Inflammatory macrophage (primary cell): Measurements from ENCODE around the gene EIF2B5.

Experiments
- DNase-seq, 2 donors: peaks; one replicate each; pipeline ENCODE4 v3.0.0-alpha.2; 2020 to 2022

The EIF2B5 gene

DNA sequence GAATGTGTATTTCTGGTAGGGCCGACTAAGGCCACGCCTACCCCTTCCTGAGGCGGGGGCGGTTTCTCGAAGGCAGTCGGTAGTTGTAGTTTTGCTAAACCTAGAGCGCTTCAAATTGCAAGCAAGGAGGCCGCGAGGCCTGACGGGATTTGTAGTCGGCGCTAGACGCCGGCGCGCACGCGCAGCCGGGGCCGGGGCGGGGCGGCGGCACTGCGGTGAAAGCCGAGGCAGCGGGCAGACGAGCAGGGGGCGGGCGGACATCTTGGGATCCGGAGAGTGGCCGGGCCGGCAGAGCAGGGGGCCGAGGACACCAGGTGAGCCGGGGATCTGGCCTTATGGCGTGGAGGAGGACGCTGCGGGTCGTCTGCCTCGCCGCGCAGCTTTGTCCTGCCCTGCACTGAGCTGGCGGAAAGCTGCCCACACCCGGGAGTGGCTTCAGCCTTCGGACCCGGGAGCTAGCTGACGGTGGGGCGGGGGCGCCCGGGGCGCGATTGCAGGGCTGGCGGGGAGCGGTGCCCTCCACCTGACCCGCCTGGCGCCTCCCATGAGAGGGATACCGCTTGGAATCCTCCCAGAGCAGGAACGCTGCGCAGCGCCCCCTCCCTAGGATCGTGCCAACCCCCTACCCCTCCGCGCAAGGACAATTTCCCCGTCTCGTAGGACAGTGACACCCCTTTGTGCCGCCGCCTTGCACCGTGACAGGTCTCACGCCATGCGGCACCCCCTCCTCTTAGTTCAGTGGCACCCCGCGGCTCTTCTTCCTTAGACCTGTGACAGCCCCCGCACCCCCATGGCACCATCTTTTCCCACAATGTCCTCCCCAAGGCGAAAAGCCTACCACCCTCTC is 39.7 kb downstream of the EIF2B5 start, which contains the start of gene AP2M1:
Gene AP2M1 (plus strand): TSS at position 210 of the 847 bp plus-strand sequence. CDS start 2,139 bp downstream, outside the sequence.
- peak; percentile 99 to 100 for DNase-seq

DNA sequence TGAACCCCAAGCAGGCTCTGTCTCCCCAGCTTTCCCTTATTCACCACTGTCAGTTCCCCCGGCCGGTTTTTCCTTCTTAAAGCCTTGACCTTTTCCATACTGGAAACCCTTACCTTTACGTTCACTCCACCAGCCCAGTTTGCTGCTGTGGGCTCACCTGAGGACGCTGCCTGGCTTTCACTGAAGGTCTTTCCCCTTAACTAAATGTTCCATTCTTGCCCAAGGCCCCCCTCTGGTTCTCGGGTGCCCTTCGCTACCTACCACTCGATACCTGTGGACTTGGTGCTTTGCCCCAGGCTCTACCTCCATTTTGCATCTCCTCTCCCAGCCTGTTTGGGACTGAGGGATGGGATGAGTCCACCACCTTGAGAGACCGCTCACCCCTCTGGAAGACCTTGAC is 40.3 kb downstream of the EIF2B5 start:
- no peak for DNase-seq

DNA sequence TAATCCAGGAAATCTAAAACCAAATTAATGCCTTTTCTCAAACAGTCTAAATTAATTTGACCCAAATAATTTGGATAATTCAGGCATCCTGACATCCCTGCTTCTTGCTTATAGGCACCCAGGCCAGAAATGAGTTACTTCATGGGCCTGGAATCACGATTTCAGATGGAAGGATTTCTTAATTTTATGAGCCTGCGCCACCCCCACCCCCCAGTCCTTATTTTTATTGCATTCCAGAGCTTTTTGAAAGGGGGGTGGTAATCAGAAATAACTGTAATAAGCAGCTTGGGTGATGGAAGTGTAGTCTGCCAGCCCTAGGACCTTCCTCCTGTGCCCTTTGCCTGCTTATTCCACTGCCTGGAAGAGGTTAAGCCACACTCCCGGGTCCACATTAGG is 40.8 kb downstream of the EIF2B5 start:
- DNase-seq, result no peak

GRCh38 chr3:184176377-184177330 is 41.5 kb downstream of the EIF2B5 start:
- DNase-seq, result peak; percentile 52

GRCh38 chr3:184177331-184177731 is 42.2 kb downstream of the EIF2B5 start:
- no peak for DNase-seq

- DNase-seq, result no peak
These were observed 42.7 kb downstream of the EIF2B5 start for GRCh38 chr3:184177767-184178306.

- DNase-seq, result peak; percentile 75 to 83
These were observed 43.5 kb downstream of the EIF2B5 start for GRCh38 chr3:184178521-184179138.

DNA sequence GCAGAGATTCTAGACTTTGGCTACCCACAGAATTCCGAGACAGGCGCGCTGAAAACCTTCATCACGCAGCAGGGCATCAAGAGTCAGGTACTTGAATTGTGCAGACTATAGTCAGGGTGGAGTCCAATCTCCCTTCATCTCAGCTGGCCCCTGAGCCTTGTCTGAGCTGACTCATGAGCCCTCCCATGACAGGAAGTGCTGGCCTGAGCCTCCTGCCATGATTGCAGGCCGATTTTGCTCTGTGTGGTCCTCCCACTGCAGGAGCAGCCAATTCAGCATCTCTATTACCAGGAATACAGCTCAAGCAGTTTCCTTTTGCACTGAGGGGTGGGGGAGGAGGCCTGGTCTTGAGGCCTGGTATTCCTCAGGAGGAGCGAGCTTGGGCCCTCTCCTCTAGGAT is 45.0 kb downstream of the EIF2B5 start:
- DNase-seq, result peak; percentile 43 to 66

DNA sequence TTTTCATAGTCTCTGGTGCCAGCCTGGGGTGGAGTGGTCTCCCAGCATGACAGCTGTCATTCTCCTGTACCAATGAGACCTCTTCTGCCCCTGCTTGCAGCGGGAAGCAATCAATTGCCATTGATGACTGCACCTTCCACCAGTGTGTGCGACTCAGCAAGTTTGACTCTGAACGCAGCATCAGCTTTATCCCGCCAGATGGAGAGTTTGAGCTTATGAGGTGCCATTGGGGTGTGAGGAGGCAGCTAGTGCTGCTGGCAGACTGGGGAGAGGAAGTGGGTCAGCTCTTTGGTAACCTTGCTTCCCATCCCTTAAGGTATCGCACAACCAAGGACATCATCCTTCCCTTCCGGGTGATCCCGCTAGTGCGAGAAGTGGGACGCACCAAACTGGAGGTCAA is 46.4 kb downstream of the EIF2B5 start:
- DNase-seq, result no peak

- no peak for DNase-seq
These were observed 48.5 kb downstream of the EIF2B5 start for GRCh38 chr3:184183679-184184078.

DNA sequence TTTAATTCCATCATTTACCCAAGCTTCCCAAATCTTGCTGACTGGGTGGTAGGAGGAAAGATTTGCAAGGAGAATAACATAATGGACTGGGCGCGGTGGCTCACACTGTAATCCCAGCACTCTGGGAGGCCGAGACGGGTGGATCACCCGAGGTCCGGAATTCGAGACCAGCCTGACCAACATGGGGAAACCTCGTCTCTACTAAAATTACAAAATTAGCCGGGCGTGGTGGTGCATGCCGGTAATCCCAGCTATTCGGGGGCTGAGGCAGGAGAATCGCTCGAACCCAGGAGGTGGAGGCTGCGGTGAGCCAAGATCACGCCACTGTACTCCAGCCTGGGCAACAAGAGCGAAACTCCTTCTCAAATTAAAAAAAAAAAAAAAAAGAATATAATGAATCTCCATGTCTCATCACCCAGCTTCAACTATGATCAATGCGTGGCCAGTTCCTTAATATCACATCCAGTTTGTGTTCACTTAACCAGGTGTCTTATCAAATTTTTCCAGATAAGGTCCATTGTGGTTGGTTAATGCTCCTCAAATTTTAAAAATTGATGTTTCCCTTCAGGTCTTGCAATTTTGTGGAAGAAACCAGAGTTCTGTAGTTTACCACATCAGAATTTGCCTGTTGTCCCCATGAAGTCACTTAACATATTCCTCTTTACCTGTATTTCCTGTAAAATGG is 49.5 kb downstream of the EIF2B5 start:
- no peak for DNase-seq

GRCh38 chr3:184185461-184186183 is 50.5 kb downstream of the EIF2B5 start:
- peak; percentile 100 for DNase-seq

DNA sequence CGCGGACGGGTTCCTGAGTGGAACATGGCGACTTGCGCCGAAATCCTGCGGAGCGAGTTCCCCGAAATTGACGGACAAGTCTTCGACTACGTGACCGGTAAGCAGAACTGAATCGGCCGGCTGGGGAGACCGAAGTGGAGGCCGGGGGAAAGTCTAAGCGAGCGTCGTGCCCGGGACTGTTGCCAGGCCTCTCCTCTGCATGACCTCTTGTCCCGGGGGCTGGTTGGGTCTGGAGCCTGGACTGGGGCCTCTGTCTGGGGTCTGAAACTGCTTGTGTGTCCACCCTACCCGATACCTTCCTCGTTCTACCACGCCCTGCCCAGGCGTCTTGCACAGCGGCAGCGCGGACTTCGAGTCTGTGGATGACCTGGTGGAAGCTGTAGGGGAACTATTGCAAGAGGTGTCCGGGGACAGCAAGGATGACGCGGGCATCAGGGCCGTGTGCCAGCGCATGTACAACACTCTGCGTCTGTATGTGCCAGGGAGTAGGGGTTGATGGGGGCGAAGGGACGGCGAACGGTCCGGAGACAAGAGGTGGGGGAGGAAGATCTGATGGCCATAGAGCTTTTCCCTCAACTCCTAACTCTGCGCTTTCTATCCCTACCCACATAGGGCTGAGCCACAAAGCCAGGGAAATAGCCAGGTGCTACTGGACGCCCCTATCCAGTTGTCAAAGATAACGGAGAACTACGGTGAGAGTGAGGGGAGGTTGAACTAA is 51.2 kb downstream of the EIF2B5 start, which contains the start of gene ABCF3:
Gene ABCF3 (plus strand): TSS at position 16 of the 718 bp plus-strand sequence. CDS start 9 bp downstream, at position 25.
- DNase-seq, result peak; percentile 44 to 63

- DNase-seq, result no peak
These were observed 51.7 kb downstream of the EIF2B5 start for GRCh38 chr3:184186902-184187207.

- DNase-seq, result no peak
These were observed 52.9 kb downstream of the EIF2B5 start for GRCh38 chr3:184188080-184188479.

DNA sequence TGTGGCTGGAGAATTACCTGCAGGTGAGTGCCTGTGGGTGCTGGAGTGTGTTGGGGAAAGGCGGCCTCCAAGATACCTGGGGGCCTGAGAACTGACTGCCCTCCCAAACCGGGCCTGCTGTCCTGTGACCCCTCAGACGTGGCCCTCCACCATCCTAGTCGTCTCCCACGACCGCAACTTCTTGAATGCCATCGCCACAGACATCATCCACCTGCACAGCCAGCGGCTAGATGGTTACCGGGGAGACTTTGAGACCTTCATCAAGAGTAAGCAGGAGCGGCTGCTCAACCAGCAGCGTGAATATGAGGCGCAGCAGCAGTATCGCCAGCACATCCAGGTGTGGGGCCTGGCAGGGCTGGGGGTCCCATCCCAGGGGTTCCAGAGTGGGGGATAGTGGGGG is 54.3 kb downstream of the EIF2B5 start:
- DNase-seq, result no peak

DNA sequence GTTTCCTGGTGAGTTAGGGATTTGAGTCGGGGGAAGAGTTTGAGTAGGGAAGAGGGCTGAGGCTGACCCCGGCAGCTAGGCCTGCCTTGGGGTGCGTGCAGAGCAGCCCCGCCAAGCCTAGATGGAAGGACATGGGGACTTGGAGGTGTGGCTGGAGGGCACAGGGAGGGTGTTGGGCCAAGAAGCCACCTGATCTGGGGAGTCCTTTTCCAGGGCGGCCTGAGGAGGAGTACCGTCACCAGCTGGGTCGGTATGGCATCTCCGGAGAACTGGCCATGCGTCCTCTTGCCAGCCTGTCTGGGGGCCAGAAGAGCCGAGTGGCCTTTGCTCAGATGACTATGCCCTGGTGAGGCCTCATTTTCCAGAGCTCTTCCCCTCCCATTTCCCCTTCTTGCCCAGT is 57.7 kb downstream of the EIF2B5 start:
- no peak for DNase-seq

DNA sequence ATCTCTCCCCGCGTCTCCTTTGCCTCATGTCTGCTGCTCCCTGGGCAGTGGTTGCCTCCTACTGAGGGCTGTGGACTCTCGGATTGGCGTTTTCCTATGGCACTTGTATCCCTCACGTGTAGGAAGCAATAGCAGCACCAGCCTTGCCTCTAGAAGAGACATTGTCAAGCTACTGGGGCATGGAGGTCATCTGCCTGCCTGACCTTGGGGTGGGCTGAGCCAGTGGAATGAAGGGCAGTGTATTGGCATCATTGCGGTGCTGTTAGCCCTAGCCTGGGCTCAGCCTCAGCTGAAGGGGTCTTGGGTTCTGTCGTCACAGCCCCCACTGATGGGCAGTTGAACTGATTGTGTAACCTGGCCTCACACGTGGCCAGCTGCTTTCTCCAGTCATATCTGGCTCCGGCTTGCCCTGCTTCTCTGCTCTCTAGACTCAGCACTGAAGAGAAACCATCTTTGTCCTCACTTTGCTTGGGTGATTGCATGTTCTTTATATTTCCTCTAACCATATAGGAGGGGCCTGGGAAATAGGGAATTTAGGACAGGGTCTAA is 58.9 kb downstream of the EIF2B5 start:
- no peak for DNase-seq
